Activated CD4-positive, CD25-positive, alpha-beta regulatory T cell treated with anti-CD3 and anti-CD28 coated beads, Interleukin-2, amount 50 U/mL, for 16 hours (primary cell): ENCODE results near the gene MTA3.

Source experiments
- DNase-seq: peaks from one replicate; pipeline ENCODE4 v3.0.0-alpha.2; 2020; ENCODE audit warnings: low read depth, low spot score

MTA3 gene

GRCh38 chr2:42762155-42762554 is 193.7 kb downstream of the MTA3 start:
- no peak for DNase-seq

DNA sequence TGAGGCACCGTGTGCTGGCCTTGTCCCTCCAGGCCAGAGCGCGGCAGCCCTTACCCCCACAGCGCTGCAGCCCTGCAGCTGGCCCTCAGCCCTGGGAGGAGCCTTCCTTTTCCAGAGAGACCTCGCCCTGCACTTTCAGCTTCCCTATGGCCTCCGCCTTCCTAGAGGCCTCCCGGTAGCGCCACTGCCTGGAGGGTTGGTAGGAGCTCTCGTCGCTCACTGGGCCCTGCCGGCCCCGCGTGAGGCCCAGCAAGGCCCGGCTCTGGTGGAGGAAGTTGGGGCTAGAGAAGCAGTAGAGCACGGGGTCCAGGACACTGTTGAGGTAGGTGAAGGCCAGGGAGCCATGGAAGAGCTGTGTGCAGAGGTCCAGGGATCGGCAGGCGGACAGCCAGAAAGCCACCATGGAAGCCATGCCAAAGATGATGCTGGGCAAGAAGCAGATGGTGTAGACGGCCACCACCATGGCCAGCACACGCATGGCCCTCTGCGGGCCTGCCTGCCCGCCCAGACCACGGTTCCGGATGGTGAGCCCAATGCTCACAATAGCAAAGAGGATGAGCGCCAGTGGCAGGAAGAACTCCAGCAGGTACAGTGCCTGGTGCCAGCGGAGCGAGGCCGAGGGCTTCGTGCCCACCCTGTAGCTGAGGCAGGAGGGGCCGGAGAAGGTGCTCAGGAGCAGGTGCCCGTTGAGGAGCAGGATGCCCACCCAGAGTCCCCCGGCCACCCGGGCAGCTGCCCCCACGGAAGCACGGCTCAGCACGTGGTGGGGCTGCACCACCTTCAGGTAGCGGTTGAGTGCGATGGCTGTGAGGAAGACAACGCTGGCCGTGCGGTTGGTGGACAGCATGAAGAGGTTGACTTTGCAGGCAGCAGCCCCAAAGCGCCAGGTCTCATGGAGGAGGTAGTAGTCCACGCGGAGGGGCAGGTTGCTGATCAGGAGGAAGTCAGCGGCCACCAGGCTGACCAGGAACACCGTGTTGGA is 194.7 kb downstream of the MTA3 start:
- no peak for DNase-seq

- DNase-seq, result no peak
These were observed 195.7 kb downstream of the MTA3 start, which contains the start of gene OXER1 for GRCh38 chr2:42764096-42764495. OXER1 (minus strand) TSS chr2:42764135; CDS start chr2:42764062, 73 bp downstream.

DNA sequence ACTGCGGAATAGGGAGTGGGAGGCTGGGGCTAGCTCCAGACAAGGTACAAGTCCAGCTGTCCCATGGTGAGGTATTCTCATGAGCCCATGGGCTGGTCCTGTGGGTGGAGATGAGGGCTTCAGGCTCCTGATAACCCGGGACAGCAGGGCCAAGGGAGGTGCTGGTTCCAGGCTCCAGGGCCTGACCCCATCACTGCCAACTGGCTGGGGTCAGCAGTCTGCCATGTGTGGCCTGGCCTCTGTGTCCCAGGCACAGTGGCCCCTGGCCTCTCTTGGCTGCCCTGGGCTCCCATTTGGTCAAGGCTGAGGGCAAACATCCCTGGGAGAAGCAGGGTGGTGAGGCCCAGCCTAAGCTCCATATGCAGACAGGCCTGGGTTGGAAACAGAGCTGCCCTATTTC is 196.5 kb downstream of the MTA3 start:
- no peak for DNase-seq

DNA sequence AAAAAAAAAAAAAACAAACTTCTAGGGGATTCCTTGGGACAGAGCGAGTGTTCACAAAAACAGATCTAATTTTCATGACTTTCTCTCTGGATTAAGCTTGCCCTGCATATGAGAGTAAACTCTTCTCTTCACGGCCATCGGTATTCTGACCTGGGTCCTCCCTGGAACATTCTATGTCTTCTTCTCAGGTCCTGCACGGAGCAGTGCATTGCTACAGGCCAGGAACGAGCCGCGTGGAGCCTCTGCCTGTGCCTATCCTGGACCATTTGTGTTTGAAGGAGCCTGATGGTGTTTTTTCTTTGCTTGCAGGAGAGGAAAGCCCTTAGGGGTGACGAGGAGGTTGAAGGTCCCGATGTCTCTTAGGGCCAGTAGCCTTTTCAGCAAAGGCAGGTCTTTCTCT is 197.3 kb downstream of the MTA3 start:
- DNase-seq, result no peak

- DNase-seq, result no peak
These were observed 198.9 kb downstream of the MTA3 start for GRCh38 chr2:42767080-42767898.

DNA sequence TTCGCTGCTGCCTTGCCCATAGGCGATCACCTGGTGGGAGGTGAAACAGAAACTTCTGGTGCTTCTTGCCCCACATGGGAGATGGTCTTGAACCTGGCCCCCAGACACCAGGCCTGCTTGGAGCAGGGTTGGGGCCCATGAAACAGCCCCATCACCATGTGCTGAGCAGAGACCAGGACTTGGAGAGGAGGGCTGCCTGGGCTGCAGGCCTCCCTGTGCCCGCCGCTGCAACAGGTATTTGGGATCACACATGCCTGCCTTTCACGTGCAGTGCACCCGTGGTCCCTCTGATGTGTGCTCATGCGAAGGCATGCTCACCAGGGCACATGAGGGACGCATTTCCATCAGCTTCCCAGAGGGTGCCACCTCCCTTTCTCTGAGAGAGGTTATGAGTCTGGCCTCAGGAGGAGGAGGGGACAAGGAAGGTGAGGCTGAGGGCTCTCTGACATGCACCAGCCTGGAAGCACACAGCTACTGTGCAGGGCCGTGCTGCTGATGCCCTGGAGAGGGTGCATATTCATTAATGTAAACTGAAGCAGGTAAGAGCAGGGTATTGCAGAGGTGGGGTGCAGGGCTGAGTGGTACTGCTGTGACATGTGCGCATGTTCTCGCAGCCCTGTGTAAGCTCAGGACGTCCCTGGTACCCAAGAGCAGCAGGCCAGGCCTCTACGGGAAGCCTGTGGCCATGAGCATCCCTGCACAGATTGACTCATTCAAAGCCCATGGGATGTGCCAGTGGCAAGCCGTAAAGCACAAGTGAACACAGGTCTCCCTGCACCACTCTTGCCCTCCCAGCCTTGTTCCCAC is 199.7 kb downstream of the MTA3 start:
- DNase-seq, result no peak

GRCh38 chr2:42768706-42769256 is 200.3 kb downstream of the MTA3 start:
- no peak for DNase-seq

DNA sequence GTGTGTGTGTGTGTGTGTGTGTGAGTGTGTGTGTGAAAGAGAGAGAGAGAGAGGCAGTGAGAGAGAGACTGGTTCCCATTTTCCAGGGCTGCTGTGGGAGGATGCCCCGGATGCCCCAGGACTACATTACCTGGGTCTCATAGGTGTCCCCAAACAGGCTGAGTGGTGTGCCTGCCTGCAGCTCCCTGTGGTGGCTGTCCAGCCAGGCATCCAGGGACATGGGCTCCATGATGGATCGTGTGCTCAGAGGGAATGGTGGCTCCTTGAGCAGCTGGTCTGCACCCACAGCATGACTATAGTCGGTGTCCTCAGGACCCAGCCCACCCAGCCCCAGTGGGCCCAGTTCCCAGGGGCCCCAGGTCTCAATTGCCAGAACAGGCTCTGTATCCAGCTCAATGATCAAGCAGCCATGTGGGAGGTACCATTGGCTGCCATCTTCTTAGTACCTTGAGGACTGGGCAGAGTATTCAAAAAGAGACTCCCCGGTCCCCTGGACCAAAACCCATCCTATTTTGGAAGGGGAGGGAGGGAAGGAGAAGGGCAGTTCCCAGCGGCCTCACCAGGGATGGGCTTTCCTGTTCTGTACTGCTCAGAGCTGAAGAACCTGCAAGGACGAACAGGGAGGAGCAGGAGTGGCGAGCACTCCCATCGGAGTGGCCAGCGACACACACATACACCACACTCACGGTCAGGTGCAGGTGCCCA is 201.3 kb downstream of the MTA3 start:
- DNase-seq, result no peak

DNA sequence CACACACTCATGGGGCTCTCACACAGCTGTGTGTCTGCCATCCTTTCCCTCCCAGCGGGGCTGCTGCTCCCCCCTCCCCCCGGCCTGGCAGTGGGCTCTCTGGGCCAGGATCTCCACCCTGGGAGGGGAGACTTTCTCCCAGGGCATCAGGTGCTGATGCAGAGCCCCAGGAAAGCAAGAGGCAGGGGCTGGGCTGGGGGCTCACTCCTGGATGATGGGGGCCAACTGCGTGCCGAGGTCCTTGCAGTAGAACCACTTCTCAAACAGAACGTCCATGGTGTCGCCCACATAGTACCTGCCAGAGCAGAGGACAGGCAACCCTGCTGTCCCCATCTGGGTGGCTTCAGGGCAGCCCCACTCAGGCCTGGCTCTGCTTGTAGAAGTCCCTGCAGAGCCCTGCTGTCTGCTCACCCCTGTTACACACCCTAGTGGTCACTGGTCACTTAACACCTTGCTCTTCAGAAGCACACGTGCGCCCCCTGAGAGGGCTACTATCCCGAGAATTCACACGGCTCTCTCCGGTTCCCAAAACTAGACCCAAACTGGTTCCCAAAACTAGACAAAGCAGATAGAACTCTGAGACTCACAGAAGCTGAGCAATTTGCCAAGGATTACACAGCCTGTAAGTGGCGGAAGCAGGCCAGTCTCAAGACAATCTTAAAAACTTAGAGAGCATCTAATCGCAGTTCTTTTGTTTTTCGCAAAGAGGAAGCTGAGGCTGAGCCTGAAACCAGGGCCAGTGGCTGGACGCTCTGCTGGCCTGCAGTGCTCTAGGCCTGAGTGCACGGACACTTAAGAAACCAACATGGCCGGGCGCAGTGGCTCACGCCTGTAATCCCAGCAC is 202.1 kb downstream of the MTA3 start:
- DNase-seq, result no peak

DNA sequence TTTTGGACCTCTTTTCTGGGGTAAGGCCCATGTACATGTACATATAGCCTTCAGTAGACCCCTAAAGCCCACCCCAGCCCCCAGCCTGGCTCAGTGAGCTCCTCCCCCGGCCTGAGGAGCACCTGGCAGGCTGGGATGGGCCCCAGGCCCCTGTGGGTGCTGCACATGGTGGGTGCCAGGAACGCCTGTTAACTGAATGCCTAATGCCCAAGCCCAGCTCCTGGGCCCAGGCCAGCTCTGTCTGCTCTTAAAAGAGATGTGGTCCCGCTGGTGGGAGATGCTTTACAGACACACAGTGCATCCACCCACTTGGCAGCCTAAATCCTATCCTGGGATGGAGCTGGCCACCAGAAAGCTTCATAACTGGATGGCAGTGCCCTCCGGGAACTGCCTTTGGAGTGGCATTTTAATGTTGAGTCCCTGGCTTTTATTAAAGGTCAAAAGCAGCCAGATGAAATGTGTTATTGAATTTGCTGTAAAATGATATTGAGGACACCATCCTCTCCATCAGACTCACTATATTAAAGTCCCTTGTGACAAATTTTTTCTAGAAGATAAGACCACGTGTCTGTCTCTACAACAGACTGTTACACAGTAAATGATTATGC is 203.2 kb downstream of the MTA3 start:
- no peak for DNase-seq

GRCh38 chr2:42775186-42775585 is 206.8 kb downstream of the MTA3 start:
- no peak for DNase-seq

DNA sequence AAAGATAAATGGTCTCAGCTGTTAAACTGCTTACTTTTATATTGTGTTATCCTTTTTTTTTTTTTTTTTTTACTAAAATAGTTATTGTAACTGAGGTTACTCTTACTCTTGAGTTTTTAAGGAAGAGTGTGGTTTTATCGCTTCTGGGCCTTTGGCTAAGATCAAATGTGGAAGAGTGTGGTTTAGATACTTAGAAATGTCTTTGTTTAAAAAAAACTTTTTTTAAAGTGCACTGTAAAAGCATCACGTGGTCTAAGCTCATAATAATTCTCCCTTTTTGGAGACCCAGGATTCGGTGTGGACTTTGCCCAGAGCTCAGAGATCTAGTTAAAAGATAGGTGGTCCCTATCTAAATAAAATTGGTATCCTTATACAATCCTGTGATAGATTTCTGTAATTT is 207.4 kb downstream of the MTA3 start:
- DNase-seq, result no peak

GRCh38 chr2:42777883-42778805 is 209.7 kb downstream of the MTA3 start:
- no peak for DNase-seq

- DNase-seq, result no peak
These were observed 212.7 kb downstream of the MTA3 start for GRCh38 chr2:42781181-42781580.

GRCh38 chr2:42783511-42783910 is 215.1 kb downstream of the MTA3 start:
- no peak for DNase-seq

DNA sequence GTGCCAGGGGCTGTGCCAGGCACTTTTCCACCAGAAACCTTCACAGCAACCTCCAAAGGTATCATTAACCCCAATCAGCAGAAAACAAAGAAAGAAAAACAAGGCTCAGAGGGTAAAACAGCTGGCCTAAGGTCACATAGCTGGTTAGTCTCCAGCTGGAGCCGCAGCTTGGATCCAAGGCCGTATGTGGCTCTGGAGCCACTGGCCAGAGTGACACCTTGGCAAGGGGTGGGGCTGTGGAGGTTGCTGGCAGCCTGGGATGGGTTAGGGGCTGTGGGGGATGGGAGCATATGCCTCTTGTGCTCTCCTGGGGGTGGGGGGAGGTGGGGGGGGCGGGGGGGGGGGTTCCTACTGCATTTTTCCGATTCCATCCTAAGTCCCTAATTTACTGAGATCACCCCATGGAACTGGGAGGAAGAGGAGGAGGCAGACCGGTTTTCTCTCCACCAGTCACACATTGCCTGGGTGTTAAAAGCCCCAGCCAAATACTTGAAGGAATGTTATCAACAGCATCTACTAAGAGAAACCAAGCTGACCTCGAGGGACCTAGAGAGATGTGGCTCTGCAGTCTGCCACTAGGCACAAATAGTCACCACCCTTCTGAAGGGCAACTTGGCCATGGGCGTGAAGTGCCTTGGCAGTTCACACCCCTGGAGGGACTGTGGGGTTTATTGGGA is 215.9 kb downstream of the MTA3 start:
- no peak for DNase-seq
